Measurements from ENCODE around the gene GKN1. TPM values are rescaled to one million over a fixed set of nuclear protein-coding genes. Genes with fewer than 3 reads are reported as not detected.

GKN1 gene
- total RNA-seq, 2 experiments from 2014 or later, result not detected

DNA sequence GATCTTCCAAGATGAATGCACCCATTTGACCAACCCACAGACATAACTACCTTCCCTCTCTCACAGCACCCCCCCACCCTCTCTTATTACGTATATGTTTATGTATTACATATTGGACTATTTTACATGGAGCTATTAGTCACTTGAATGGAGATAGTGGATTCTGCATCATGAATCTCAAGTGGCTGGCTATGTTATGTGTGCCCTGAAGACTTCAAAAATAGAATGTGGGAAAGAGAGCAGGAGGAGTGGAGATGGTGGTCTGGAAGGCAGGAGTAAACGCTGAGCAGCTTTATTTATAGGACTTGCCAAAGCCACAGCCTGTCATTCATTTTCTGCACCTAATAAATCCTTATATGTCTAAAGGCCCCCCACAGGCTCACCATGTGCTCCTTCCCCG is 43.4 kb downstream of the GKN1 start:
- intact Hi-C loops (cut with micrococcal nuclease), result no loop called here
- DNase-seq (no peak), ATAC-seq (no peak)
- no peak overlapping the region for H3K4me3 Mint-ChIP-seq
- no peaks in the 10 kb centered on the region for H3K36me3 Mint-ChIP-seq (ENCODE audit: low read depth)
- TF ChIP-seq, protein P1, sequence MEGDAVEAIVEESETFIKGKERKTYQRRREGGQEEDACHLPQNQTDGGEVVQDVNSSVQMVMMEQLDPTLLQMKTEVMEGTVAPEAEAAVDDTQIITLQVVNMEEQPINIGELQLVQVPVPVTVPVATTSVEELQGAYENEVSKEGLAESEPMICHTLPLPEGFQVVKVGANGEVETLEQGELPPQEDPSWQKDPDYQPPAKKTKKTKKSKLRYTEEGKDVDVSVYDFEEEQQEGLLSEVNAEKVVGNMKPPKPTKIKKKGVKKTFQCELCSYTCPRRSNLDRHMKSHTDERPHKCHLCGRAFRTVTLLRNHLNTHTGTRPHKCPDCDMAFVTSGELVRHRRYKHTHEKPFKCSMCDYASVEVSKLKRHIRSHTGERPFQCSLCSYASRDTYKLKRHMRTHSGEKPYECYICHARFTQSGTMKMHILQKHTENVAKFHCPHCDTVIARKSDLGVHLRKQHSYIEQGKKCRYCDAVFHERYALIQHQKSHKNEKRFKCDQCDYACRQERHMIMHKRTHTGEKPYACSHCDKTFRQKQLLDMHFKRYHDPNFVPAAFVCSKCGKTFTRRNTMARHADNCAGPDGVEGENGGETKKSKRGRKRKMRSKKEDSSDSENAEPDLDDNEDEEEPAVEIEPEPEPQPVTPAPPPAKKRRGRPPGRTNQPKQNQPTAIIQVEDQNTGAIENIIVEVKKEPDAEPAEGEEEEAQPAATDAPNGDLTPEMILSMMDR (IDR thresholded peaks at IDR 0.05), result no peak
- CTCF ChIA-PET, result no interaction called here
- H3K27ac Mint-ChIP-seq, result no peak overlapping the region
- H3K9me3 Mint-ChIP-seq, result no peaks in the 10 kb centered on the region
- peaks cover 7% of the 10 kb centered on the region for H3K4me1 Mint-ChIP-seq (ENCODE audit: low read depth)
- peaks cover 53% of the 10 kb centered on the region for H3K27me3 Mint-ChIP-seq
- POLR2A ChIA-PET, result no interaction called here

- no peaks in the 10 kb centered on the region for H3K36me3 Mint-ChIP-seq (ENCODE audit: low read depth)
- TF ChIP-seq, protein P1 (IDR thresholded peaks at IDR 0.05), result no peak
- peaks cover 52% of the 10 kb centered on the region for H3K27me3 Mint-ChIP-seq
- no peaks in the 10 kb centered on the region for H3K9me3 Mint-ChIP-seq
- ATAC-seq (no peak), DNase-seq (no peak)
- ChIA-PET CTCF (no interaction called here), POLR2A (no interaction called here)
- H3K4me1 Mint-ChIP-seq (ENCODE audit: low read depth), result peaks cover 7% of the 10 kb centered on the region
- H3K27ac Mint-ChIP-seq, result no peak overlapping the region
- intact Hi-C loops (cut with micrococcal nuclease), result no loop called here
- H3K4me3 Mint-ChIP-seq, result no peak overlapping the region
Observed at GRCh38 chr2:69018678-69019095, 44.3 kb downstream of the GKN1 start.

- TF ChIP-seq, protein P1 (IDR thresholded peaks at IDR 0.05), result no peak
- no peak overlapping the region for H3K27ac Mint-ChIP-seq
- DNase-seq (no peak), ATAC-seq (no peak)
- ChIA-PET POLR2A (no interaction called here), CTCF (no interaction called here)
- H3K4me1 Mint-ChIP-seq (ENCODE audit: low read depth), result no peaks in the 10 kb centered on the region
- H3K36me3 Mint-ChIP-seq (ENCODE audit: low read depth), result no peaks in the 10 kb centered on the region
- H3K4me3 Mint-ChIP-seq, result no peak overlapping the region
- no peaks in the 10 kb centered on the region for H3K9me3 Mint-ChIP-seq
- intact Hi-C loops (cut with micrococcal nuclease), result no loop called here
- H3K27me3 Mint-ChIP-seq, result peaks cover 41% of the 10 kb centered on the region
Observed at GRCh38 chr2:69020496-69021426, 46.3 kb downstream of the GKN1 start.

DNA sequence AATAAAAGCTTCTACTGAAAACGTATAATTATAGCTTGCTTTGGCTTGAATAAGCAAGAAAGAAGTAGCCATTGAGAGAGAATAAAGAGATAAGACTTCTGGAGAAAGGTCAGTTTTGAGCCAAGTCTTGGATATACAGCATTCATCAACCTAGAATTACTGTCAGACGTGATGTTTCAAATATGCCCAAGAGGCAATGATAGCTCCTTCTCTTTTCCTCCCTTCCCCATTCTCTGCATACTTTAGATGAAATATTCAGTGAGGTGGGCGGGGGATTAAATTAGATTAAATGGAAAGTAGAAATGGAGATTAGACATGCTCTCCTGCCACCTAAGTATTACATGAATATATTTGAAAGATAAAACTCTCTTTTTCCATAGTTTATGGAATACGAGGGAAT is 47.3 kb downstream of the GKN1 start:
- Mint-ChIP-seq H3K36me3 (ENCODE audit: low read depth) (no peaks in the 10 kb centered on the region), H3K4me1 (ENCODE audit: low read depth) (no peaks in the 10 kb centered on the region), H3K4me3 (no peak overlapping the region), H3K27me3 (peaks cover 41% of the 10 kb centered on the region), H3K27ac (no peak overlapping the region), H3K9me3 (no peaks in the 10 kb centered on the region)
- intact Hi-C loops (cut with micrococcal nuclease), result no loop called here
- ATAC-seq (no peak), DNase-seq (no peak)
- TF ChIP-seq, protein P1 (IDR thresholded peaks at IDR 0.05), result no peak
- ChIA-PET POLR2A (no interaction called here), CTCF (interaction anchor here (1.0 kb wide), 1 partner anchor 285 kb away, joined by 3 read pairs; no protein-coding TSS in a partner anchor)

DNA sequence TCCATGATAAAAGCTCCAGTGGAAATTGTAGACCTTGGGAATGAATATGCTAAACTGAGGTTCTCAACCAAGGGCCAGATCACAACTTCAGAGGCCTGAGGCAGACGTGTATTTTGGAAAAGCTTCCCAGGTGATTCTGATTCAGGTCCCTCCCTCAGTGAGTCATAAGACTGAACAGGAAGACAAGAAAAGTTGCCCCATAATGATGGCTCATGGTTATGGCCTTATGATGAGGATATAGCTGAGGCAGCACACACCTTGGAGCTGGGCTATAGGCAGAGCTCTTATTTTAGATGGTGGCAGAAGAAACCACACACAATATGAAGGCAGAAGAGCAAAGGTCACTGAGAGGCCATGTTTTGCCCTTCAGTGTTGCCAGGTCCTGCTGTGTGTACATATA is 48.1 kb downstream of the GKN1 start:
- ChIA-PET CTCF (interaction anchor here (1.0 kb wide), 1 partner anchor 284 kb away, joined by 3 read pairs; no protein-coding TSS in a partner anchor), POLR2A (no interaction called here)
- Mint-ChIP-seq H3K27me3 (peaks cover 38% of the 10 kb centered on the region), H3K36me3 (ENCODE audit: low read depth) (no peaks in the 10 kb centered on the region), H3K4me3 (no peak overlapping the region), H3K27ac (no peak overlapping the region), H3K9me3 (no peaks in the 10 kb centered on the region), H3K4me1 (ENCODE audit: low read depth) (no peaks in the 10 kb centered on the region)
- TF ChIP-seq, protein P1 (IDR thresholded peaks at IDR 0.05), result no peak
- DNase-seq, result no peak
- peak; percentile 17 for ATAC-seq
- intact Hi-C loops (cut with micrococcal nuclease), result no loop called here
